Renal cortex interstitium (tissue), 11 donors: ENCODE results near the gene MOB3A. TPM values are rescaled to one million over a fixed set of nuclear protein-coding genes. Genes with fewer than 3 reads are reported as not detected.

ENCODE experiments used
- DNase-seq, 11 donors: peaks; one replicate each; pipeline ENCODE4 v3.0.0-alpha.2; 2013; ENCODE audit warnings: low read depth in 9 of 11, low spot score in 4 of 11; ENCODE audit errors: extremely low read depth in 1 of 11
- polyA plus RNA-seq, 3 donors: library from polyadenylated mRNA; unstranded; fragments of 120-200 nt; gene quantifications; one replicate each; pipeline ENCODE4 v1.2.1, GENCODE V29; 2013; ENCODE audit not compliant: insufficient read length in 3 of 3

The MOB3A gene
- polyA plus RNA-seq, 3 donors = 21.7 to 27.8 (median 26.8) TPM

- DNase-seq = no peak
These were observed 68.8 kb downstream of the MOB3A start for GRCh38 chr19:2027361-2027760.

- no peak for DNase-seq
These were observed 69.4 kb downstream of the MOB3A start for GRCh38 chr19:2026770-2027169.

- no peak for DNase-seq
These were observed 73.8 kb downstream of the MOB3A start for GRCh38 chr19:2022289-2022688.

- no peak for DNase-seq
These were observed 74.5 kb downstream of the MOB3A start for GRCh38 chr19:2021453-2022140.

Other genes with a start within 250 kb of the MOB3A start
- gene REXO1, start 247.8 kb downstream of the MOB3A start, polyA plus RNA-seq = 10 to 100 TPM; 23.3 to 32.7 (median 32.6) TPM
- gene KLF16, start 232.7 kb downstream of the MOB3A start, polyA plus RNA-seq = 10 to 100 TPM in 1 of 3 donors, 1 to 10 TPM in 2; 5.4 to 10.1 (median 9.5) TPM
- gene ABHD17A, start 210.8 kb downstream of the MOB3A start, polyA plus RNA-seq = 10 to 100 TPM; 32.3 to 66.3 (median 55.4) TPM
- 1 to 10 TPM; 1.1 to 5.4 (median 3.5) TPM for gene ADAT3, start 190.9 kb downstream of the MOB3A start, polyA plus RNA-seq
- 10 to 100 TPM; 54.6 to 95.7 (median 79.5) TPM for gene SCAMP4, start 190.9 kb downstream of the MOB3A start, polyA plus RNA-seq
- gene CSNK1G2, start 155.2 kb downstream of the MOB3A start, polyA plus RNA-seq = 10 to 100 TPM; 50.5 to 70.4 (median 67.9) TPM
- 100 to 1,000 TPM in 2 of 3 donors, 10 to 100 TPM in 1; 87.0 to 117 (median 105) TPM for gene BTBD2, start 80.6 kb downstream of the MOB3A start, polyA plus RNA-seq
- gene MKNK2, start 45.1 kb downstream of the MOB3A start, polyA plus RNA-seq = 10 to 100 TPM; 54.7 to 79.1 (median 77.8) TPM
- gene IZUMO4, start 589 bp upstream of the MOB3A start, polyA plus RNA-seq = 1 to 10 TPM; 6.3 to 9.3 (median 8.6) TPM
- 100 to 1,000 TPM; 106 to 126 (median 120) TPM for gene AP3D1, start 55.2 kb upstream of the MOB3A start, polyA plus RNA-seq
- gene DOT1L, start 67.6 kb upstream of the MOB3A start, polyA plus RNA-seq = 10 to 100 TPM; 27.1 to 38.5 (median 31.5) TPM
- 10 to 100 TPM; 54.6 to 81.6 (median 79.2) TPM for gene PLEKHJ1, start 140.0 kb upstream of the MOB3A start, polyA plus RNA-seq
- 10 to 100 TPM; 63.2 to 93.5 (median 83.5) TPM for gene SF3A2, start 140.5 kb upstream of the MOB3A start, polyA plus RNA-seq
- 1 to 10 TPM in 2 of 3 donors, under 1 TPM in 1; 0.28 to 4.1 (median 2.8) TPM for gene AMH, start 153.0 kb upstream of the MOB3A start, polyA plus RNA-seq
- gene JSRP1, start 160.1 kb upstream of the MOB3A start, polyA plus RNA-seq = 1 to 10 TPM in 1 of 3 donors, under 1 TPM in 2; 0.56 to 1.3 (median 0.59) TPM
- under 1 TPM; 0.09 to 0.17 (median 0.12) TPM for gene PEAK3, start 185.8 kb upstream of the MOB3A start, polyA plus RNA-seq
- under 1 TPM in 1 of 3 donors, not detected in 2; 0.11 TPM for gene LINGO3, start 211.8 kb upstream of the MOB3A start, polyA plus RNA-seq
- 100 to 1,000 TPM in 1 of 3 donors, 10 to 100 TPM in 2; 71.4 to 119 (median 87.8) TPM for gene LSM7, start 232.3 kb upstream of the MOB3A start, polyA plus RNA-seq
- 100 to 1,000 TPM in 1 of 3 donors, 10 to 100 TPM in 2; 52.5 to 129 (median 80.4) TPM for gene SPPL2B, start 232.4 kb upstream of the MOB3A start, polyA plus RNA-seq